Tracheal epithelial cell (primary cell): ENCODE results near the gene EIF3CL. TPM values are rescaled to one million over a fixed set of nuclear protein-coding genes. Genes with fewer than 3 reads are reported as not detected.

Experiments used
- total RNA-seq: library from RNA; depleted of rRNA; stranded (reverse); fragments of >200 nt; gene quantifications from 2 replicates; pipeline ENCODE4 v1.2.1, GENCODE V29; 2014

The EIF3CL gene
- total RNA-seq, result 157 and 280 TPM in 2 replicates

DNA sequence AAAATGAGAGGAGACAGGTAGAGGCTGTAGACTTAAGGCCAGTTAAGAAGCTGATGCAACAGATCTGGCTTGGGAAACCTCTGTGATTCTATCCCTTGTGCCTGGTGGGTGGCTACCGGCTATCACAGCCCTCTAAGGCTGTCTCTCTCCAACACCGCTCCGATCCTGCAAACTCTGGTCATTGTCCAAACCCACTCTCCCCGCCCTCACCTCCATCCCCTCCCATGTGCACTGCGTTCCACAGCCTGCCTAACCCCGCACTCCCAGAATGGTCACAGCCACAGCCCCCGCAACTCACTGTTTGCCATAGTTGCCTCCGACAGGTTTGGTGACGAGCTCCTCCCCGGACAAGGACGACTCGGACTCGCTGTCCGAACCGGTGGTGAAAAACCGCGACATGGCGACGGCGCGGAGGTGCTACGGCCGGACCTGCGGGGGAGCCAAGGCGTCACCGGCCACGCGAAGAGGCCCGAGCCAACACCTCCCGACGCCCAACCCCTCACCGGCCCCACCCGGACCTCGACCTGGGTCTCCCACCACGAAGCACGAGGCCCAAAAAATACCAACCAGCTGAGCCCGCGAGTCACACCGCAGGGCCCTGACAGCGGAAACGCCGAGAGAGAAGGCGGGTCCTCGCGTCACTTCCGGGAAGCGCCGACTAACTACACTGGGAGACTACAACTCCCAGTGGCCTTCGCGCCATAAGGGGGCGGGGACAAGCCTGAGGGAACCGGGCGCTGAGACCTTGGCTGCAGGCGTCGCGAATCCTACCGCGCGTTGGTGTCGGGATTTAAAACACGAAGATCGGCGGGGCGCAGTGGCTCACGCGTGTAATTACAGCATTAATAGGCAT, at the start of gene EIF3CL:
Gene EIF3CL, minus strand, starts transcription at position 622 of the 853 bp plus-strand sequence. Its CDS starts 223 bp downstream, at position 399.

GRCh38 chr16:28363408-28363807, 40.2 kb downstream of the EIF3CL start, which contains the start of gene NPIPB6:
TSS of gene NPIPB6 (minus strand) at chr16:28363508. CDS start at chr16:28362822, 686 bp downstream.

Other genes starting within 250 kb of the EIF3CL start
- gene XPO6, start 191.9 kb downstream of the EIF3CL start, total RNA-seq, result 90.4 and 91.3 TPM in 2 replicates
- gene SBK1, start 111.3 kb downstream of the EIF3CL start, total RNA-seq, result under 0.01 and 0.48 TPM in 2 replicates
- gene NPIPB6, start 40.3 kb downstream of the EIF3CL start, total RNA-seq, result 1.9 TPM in 1 of 2 replicates, not detected in the other
- gene NPIPB7, start 68.5 kb upstream of the EIF3CL start, total RNA-seq, result not detected in 2 replicates
- 13.7 and 15.1 TPM in 2 replicates for gene CLN3, start 88.2 kb upstream of the EIF3CL start, total RNA-seq
- gene APOBR, start 90.8 kb upstream of the EIF3CL start, total RNA-seq, result under 0.01 TPM in 1 of 2 replicates, not detected in the other
- not detected in 2 replicates for gene IL27, start 103.0 kb upstream of the EIF3CL start, total RNA-seq
- 19.0 and 44.1 TPM in 2 replicates for gene NUPR1, start 135.1 kb upstream of the EIF3CL start, total RNA-seq
- gene SGF29, start 150.1 kb upstream of the EIF3CL start, total RNA-seq, result 11.3 and 17.7 TPM in 2 replicates
- gene SULT1A2, start 193.2 kb upstream of the EIF3CL start, total RNA-seq, result 0.24 TPM in 1 of 2 replicates, not detected in the other
- 6.0 and 14.7 TPM in 2 replicates for gene SULT1A1, start 206.2 kb upstream of the EIF3CL start, total RNA-seq
- gene NPIPB8, start 234.2 kb upstream of the EIF3CL start, total RNA-seq, result 0.43 TPM in 1 of 2 replicates, not detected in the other